ENCODE data around the gene VCL. TPM values are rescaled to one million over a fixed set of nuclear protein-coding genes. Genes with fewer than 3 reads are reported as not detected.

The VCL gene
- total RNA-seq, 4 donors from 2014 or later: 53.3 to 90.4 (median 63.1) TPM

DNA sequence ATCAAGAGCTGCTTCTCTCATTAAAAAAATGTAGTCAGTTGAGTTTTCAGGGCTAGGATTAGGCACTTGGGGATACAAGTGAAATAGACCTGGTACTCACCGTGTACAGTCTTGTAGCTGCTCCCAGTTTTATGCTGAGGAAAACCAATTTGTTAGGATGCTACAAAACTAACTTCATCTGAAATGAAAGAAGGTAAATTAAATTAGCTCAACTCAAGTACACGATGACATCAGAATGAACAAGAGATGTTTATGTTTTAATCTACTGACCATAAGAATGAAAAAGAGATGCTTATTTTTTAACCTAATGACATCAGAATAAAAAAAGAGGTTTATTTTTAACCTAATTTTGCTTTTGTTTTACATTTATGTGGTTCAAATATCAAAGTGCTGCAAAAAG lies 79.0 kb downstream of the VCL start:
- no peak for DNase-seq (ENCODE audit: low spot score in 2 of 2)
- no peak overlapping the region for H3K4me3 ChIP-seq (ENCODE audit: low read depth, poor library complexity, severe bottlenecking)
- WGBS, 2 donors: 81 to 90% methylated on average over 2 of the region's 2 CpGs
- intact Hi-C loops (cut with DNase I; ENCODE audit: low total_unique reads): no loop called here
- TF ChIP-seq, protein P1, sequence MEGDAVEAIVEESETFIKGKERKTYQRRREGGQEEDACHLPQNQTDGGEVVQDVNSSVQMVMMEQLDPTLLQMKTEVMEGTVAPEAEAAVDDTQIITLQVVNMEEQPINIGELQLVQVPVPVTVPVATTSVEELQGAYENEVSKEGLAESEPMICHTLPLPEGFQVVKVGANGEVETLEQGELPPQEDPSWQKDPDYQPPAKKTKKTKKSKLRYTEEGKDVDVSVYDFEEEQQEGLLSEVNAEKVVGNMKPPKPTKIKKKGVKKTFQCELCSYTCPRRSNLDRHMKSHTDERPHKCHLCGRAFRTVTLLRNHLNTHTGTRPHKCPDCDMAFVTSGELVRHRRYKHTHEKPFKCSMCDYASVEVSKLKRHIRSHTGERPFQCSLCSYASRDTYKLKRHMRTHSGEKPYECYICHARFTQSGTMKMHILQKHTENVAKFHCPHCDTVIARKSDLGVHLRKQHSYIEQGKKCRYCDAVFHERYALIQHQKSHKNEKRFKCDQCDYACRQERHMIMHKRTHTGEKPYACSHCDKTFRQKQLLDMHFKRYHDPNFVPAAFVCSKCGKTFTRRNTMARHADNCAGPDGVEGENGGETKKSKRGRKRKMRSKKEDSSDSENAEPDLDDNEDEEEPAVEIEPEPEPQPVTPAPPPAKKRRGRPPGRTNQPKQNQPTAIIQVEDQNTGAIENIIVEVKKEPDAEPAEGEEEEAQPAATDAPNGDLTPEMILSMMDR (IDR thresholded peaks at IDR 0.05): no peak
- no peak for TF ChIP-seq POLR2A (IDR thresholded peaks at IDR 0.05)

DNA sequence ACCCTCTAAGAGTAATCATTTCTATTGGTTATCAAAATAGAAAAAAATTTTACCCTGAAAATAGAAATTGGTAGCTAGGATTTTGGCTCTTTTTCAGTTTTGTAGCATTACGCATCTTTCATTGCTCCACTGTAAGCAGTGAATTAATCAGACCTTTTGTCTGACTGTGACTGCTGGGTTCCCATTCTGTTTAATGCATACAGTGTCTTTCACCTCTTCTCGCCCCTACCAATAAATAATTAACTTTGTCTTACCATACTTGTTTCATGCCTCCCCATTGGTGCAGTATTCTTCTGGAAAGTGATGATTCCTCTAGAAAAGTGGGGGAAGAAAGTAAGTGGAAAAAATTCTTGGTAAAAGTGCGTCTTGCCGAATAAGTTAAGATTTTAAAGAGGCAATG lies 79.5 kb downstream of the VCL start:
- no peak for DNase-seq (ENCODE audit: low spot score in 2 of 2)
- H3K4me3 ChIP-seq (ENCODE audit: low read depth, poor library complexity, severe bottlenecking): no peak overlapping the region
- WGBS, 2 donors: 96 to 98% methylated on average over 4 of the region's 4 CpGs
- intact Hi-C loops (cut with DNase I; ENCODE audit: low total_unique reads): no loop called here
- TF ChIP-seq, protein P1 (IDR thresholded peaks at IDR 0.05): no peak
- TF ChIP-seq POLR2A (IDR thresholded peaks at IDR 0.05): no peak

DNA sequence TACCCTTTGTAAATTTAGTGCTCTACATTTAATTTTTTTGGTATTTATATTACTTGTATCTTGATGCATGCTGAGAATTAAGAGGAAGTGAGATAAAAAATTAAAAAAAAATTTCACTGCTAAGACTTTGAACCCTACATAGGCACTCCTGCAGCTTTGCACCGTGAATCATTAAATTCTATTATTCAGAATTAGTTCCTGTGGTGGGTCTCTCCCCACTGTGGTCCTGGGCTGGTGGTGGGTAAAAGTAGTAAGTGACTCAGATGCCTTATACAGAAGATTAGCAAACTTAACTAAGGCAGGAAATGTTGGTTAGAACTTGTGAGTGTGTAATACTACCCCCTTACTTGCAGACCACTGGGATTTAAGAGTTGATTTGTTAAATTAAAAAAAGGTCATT lies 80.1 kb downstream of the VCL start:
- TF ChIP-seq POLR2A (IDR thresholded peaks at IDR 0.05): no peak
- TF ChIP-seq, protein P1 (IDR thresholded peaks at IDR 0.05): no peak
- H3K4me3 ChIP-seq (ENCODE audit: low read depth, poor library complexity, severe bottlenecking): no peak overlapping the region
- intact Hi-C loops (cut with DNase I; ENCODE audit: low total_unique reads): no loop called here
- no peak for DNase-seq (ENCODE audit: low spot score in 2 of 2)
- WGBS, 2 donors: 73 to 79% methylated on average over 1 of the region's 1 CpG

DNA sequence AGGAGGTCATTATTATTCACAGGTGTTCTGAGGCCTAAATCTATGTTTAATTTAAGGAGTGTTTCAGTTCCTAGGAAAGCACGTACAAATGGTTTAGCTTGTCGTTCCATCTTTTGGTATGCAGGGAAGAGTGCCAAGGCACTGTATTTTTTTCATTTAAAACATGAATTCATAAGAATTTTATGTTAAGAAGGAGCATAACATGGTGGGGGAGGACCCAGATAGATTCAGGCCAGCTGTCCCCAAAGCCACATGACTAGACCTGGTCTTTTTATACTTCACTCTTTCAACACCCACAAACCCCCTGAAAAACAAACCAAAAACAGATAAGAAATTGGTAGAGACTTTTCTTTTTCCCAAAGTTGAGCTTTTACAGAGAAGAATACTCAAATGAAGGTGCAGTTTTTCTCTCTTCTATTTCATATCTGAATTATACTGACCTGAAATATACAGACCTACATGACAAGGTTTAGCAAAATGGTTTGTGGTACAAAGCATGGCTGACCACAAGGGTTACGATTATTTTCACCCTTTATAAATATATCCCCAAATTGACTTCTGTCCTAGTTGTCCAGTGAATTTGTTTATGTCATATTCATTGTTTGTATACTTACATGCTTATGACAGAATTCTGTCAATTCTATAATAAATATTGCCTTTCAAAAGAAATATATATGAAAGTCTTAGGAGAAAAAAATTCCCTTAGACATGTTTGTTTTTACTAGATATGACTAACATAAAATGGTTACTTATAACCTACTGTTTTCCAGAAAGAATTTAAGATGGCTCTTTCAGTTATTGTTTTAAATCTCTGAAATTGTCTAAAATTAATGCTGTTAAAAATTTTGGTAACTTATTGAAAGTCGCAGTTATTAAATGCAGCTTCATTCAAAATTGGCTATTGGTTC lies 81.4 kb downstream of the VCL start:
- DNase-seq (ENCODE audit: low spot score in 2 of 2): no peak
- no peak overlapping the region for H3K4me3 ChIP-seq (ENCODE audit: low read depth, poor library complexity, severe bottlenecking)
- intact Hi-C loops (cut with DNase I; ENCODE audit: low total_unique reads): no loop called here
- WGBS, 2 donors: 63 to 66% methylated on average over 4 of the region's 4 CpGs
- TF ChIP-seq, protein P1 (IDR thresholded peaks at IDR 0.05): no peak
- TF ChIP-seq POLR2A (IDR thresholded peaks at IDR 0.05): no peak

DNA sequence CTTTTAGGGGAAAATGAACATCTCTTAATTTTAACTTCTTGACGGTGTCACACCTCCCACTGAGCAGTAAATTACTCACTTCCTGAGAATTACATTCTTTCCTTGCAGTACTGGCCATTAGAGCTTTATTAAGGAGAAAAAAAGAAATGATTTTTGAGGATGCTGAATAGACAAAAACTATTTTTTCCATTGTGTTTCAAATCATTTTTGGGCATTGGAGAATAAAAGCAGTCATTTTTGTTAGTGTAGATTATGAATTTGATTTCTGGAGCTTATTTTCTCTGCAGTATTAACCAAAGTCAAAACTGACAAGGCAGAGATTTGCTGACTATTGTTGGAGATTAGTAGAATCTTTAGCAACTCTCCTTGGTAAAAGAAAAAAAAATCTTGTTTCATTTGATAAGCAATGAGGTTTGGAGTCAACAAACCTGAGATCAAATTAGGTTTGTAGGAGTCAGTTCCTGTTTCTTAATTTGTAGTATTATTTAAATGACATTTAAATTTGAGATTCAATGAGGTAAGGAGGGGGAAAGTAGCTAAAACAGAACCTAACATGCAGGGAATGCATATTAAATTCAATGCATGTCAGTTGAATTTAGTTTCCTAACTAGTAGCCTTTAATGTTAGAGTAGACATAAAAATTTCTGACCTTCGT lies 82.1 kb downstream of the VCL start:
- H3K4me3 ChIP-seq (ENCODE audit: low read depth, poor library complexity, severe bottlenecking): no peak overlapping the region
- 57 to 58% methylated on average over 2 of the region's 2 CpGs for whole genome bisulfite sequencing, 2 donors
- TF ChIP-seq POLR2A (IDR thresholded peaks at IDR 0.05): no peak
- TF ChIP-seq, protein P1 (IDR thresholded peaks at IDR 0.05): no peak
- no peak for DNase-seq (ENCODE audit: low spot score in 2 of 2)
- intact Hi-C loops (cut with DNase I; ENCODE audit: low total_unique reads): no loop called here
